ENCODE measurements around the gene TMEM63A. TPM values are rescaled to one million over a fixed set of nuclear protein-coding genes. Genes with fewer than 3 reads are reported as not detected.
"Not testable (repeated sequence)": the region's sequence is repeated elsewhere in the genome, so short reads cannot be mapped to it uniquely, and the experiment has no call there.

Gene TMEM63A
- total RNA-seq, 4 donors from 2014 or later, result 11.2 to 125 (median 63.8) TPM

GRCh38 chr1:225888898-225889601 is 6.9 kb upstream of the TMEM63A start, which contains the start of gene LEFTY1:
Gene LEFTY1 (minus strand): TSS chr1:225889146. CDS start chr1:225889066, 80 bp downstream.
- intact Hi-C loops (cut with DNase I; ENCODE audit: low total_unique reads), result no loop called here
- Histone ChIP-seq H3K4me1 (no peaks in the 10 kb centered on the region), H3K27ac (no peak within 1 kb of the TSS), H3K4me3 (no peak within 1 kb of the TSS), H3K9me3 (no peaks in the 10 kb centered on the region), H3K36me3 (no peaks in the 10 kb centered on the region), H3K27me3 (no peaks in the 10 kb centered on the region)
- no peak for TF ChIP-seq POLR2A (IDR thresholded peaks at IDR 0.05)
- no peak for TF ChIP-seq CTCF (IDR thresholded peaks at IDR 0.05)
- DNase-seq, result no peak

GRCh38 chr1:225888289-225888897 is 6.2 kb upstream of the TMEM63A start:
- DNase-seq, result no peak
- TF ChIP-seq POLR2A (IDR thresholded peaks at IDR 0.05), result no peak
- TF ChIP-seq CTCF (IDR thresholded peaks at IDR 0.05), result no peak
- Histone ChIP-seq H3K27me3 (no peaks in the 10 kb centered on the region), H3K4me1 (no peaks in the 10 kb centered on the region), H3K4me3 (no peak overlapping the region), H3K36me3 (no peaks in the 10 kb centered on the region), H3K27ac (no peak overlapping the region), H3K9me3 (no peaks in the 10 kb centered on the region)
- intact Hi-C loops (cut with DNase I; ENCODE audit: low total_unique reads), result no loop called here

GRCh38 chr1:225887554-225888288 is 5.5 kb upstream of the TMEM63A start:
- intact Hi-C loops (cut with DNase I; ENCODE audit: low total_unique reads); H3K27ac ChIP-seq; DNase-seq: not testable (repeated sequence)

GRCh38 chr1:225887030-225887314 is 4.8 kb upstream of the TMEM63A start:
- no peak for DNase-seq
- H3K27me3 ChIP-seq, result no peaks in the 10 kb centered on the region
- H3K36me3 ChIP-seq, result no peaks in the 10 kb centered on the region
- H3K9me3 ChIP-seq, result no peaks in the 10 kb centered on the region
- no peak overlapping the region for H3K27ac ChIP-seq
- H3K4me1 ChIP-seq, result no peaks in the 10 kb centered on the region
- H3K4me3 ChIP-seq, result no peak overlapping the region
- intact Hi-C loops (cut with DNase I; ENCODE audit: low total_unique reads), result no loop called here
- TF ChIP-seq CTCF (IDR thresholded peaks at IDR 0.05) (no peak), POLR2A (IDR thresholded peaks at IDR 0.05) (no peak)

More at GRCh38 chr1:225887554-225888288, 5.5 kb upstream of the TMEM63A start:
- H3K9me3 ChIP-seq, H3K27me3 ChIP-seq, H3K4me3 ChIP-seq, H3K4me1 ChIP-seq, H3K36me3 ChIP-seq: not testable (repeated sequence)

GRCh38 chr1:225886159-225887029 is 4.2 kb upstream of the TMEM63A start:
- Histone ChIP-seq H3K27me3 (no peaks in the 10 kb centered on the region), H3K4me1 (no peaks in the 10 kb centered on the region), H3K36me3 (no peaks in the 10 kb centered on the region), H3K9me3 (no peaks in the 10 kb centered on the region), H3K4me3 (no peak overlapping the region), H3K27ac (no peak overlapping the region)
- no peak for DNase-seq
- intact Hi-C loops (cut with DNase I; ENCODE audit: low total_unique reads), result no loop called here
- TF ChIP-seq POLR2A (IDR thresholded peaks at IDR 0.05) (no peak), CTCF (IDR thresholded peaks at IDR 0.05) (no peak)

All from uterus (tissue), 4 donors.